SK-N-MC (cell line): ENCODE results near the gene IGFALS.

Source experiments
- EZH2 ChIP-seq: fragments of 200-600 bp; sonication (generic); IDR thresholded peaks from one replicate; pipeline ENCODE4 v1.6.1; 2017; ENCODE audit warnings: antibody characterized with exemption
- FOXP2 ChIP-seq: optimal IDR thresholded peaks from 2 replicates; pipeline ENCODE3; 2011; ENCODE audit warnings: mild to moderate bottlenecking, moderate library complexity; ENCODE audit not compliant: insufficient read depth; ENCODE audit errors: extremely low read length, control extremely low read depth
- POLR2AphosphoS5 ChIP-seq: IDR thresholded peaks from 2 replicates; pipeline ENCODE4 v1.6.1; 2012; ENCODE audit warnings: mild to moderate bottlenecking, low read depth, low read length, borderline replicate concordance

DNA sequence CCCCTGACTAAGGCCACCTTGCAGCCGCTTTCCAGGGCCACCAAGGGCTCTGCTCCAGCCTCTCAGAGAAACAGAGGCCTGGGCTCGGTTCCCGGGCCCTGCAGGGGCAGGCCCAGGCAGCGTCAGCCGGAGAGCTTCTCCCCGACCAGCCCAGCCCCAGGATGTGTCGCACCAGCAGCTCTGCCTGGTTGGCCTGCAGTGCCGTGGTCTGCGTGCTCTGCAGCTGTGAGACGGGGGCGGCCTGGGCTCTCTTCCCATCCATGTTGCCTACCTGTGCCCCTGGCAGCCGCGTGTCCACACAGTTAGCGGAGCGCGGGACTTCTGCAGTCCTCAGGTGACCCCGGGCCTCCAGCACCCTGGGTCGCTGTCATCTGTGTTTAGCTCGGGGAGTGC lies 4.8 kb downstream of the IGFALS start:
- TF ChIP-seq POLR2AphosphoS5 = no peak
- TF ChIP-seq EZH2 = no peak
- TF ChIP-seq FOXP2 = no peak
